Activated CD4-positive, alpha-beta T cell treated with anti-CD3 and anti-CD28 coated beads, Interleukin-2, amount 10 ng/mL, durations not matched to agents 7 days and 5 days (primary cell): ENCODE data around the gene KRTAP12-2. TPM values are rescaled to one million over a fixed set of nuclear protein-coding genes. Genes with fewer than 3 reads are reported as not detected.
"Not testable (repeated sequence)": the region's sequence is repeated elsewhere in the genome, so short reads cannot be mapped to it uniquely, and the experiment has no call there.

ENCODE experiments used
- CTCF ChIA-PET: fragments of 350-600 bp; sonication (Branson Sonifier 250); formaldehyde crosslinking; loops from one replicate; lab custom pipeline; 2021; ENCODE audit warnings: antibody characterized with exemption; lab: Charles Lee
- POLR2A ChIA-PET: fragments of 350-600 bp; sonication (Branson Sonifier 250); formaldehyde crosslinking; loops from one replicate; lab custom pipeline; 2021; ENCODE audit warnings: antibody characterized with exemption; lab: Charles Lee
- DNase-seq: peaks from one replicate; pipeline ENCODE4 v3.0.0-alpha.2; 2020
- H3K27ac Mint-ChIP-seq: one replicate; pipeline ENCODE4 v1.8.0; 2021; ENCODE audit warnings: mild to moderate bottlenecking, moderate library complexity, mixed read lengths
- H3K27me3 Mint-ChIP-seq: one replicate; pipeline ENCODE4 v1.8.0; 2021; ENCODE audit warnings: mixed read lengths
- H3K36me3 Mint-ChIP-seq: one replicate; pipeline ENCODE4 v1.8.0; 2021; ENCODE audit warnings: low read depth, mixed read lengths
- H3K4me1 Mint-ChIP-seq: one replicate; pipeline ENCODE4 v1.8.0; 2021; ENCODE audit warnings: mixed read lengths
- H3K4me3 Mint-ChIP-seq: one replicate; pipeline ENCODE4 v1.8.0; 2021; ENCODE audit warnings: mild to moderate bottlenecking, moderate library complexity, mixed read lengths
- H3K9me3 Mint-ChIP-seq: one replicate; pipeline ENCODE4 v1.8.0; 2021; ENCODE audit warnings: mixed read lengths
- total RNA-seq, 2 experiments: library from RNA; stranded (reverse); gene quantifications; one replicate each; pipeline ENCODE4 v1.2.3, GENCODE V29; 2021

KRTAP12-2 gene
- total RNA-seq, 2 experiments from 2014 or later: not detected

GRCh38 chr21:44661567-44661966, 5.2 kb downstream of the KRTAP12-2 start:
- Mint-ChIP-seq H3K36me3 (peaks cover 41% of the 10 kb centered on the region), H3K27me3 (peaks cover 11% of the 10 kb centered on the region), H3K4me1 (peaks cover 35% of the 10 kb centered on the region), H3K9me3 (peaks cover 47% of the 10 kb centered on the region)
- H3K27ac Mint-ChIP-seq, DNase-seq, POLR2A ChIA-PET, CTCF ChIA-PET, H3K4me3 Mint-ChIP-seq: not testable (repeated sequence)

GRCh38 chr21:44658913-44659595, 7.7 kb downstream of the KRTAP12-2 start:
- peaks cover 54% of the 10 kb centered on the region for H3K4me1 Mint-ChIP-seq
- H3K4me3 Mint-ChIP-seq: no peak overlapping the region
- POLR2A ChIA-PET: no interaction called here
- H3K27me3 Mint-ChIP-seq: peaks cover 8% of the 10 kb centered on the region
- H3K27ac Mint-ChIP-seq: peak overlapping the region; percentile 99
- peak; percentile 26 for DNase-seq
- H3K36me3 Mint-ChIP-seq: peaks cover 58% of the 10 kb centered on the region
- CTCF ChIA-PET: no interaction called here
- peaks cover 58% of the 10 kb centered on the region for H3K9me3 Mint-ChIP-seq

GRCh38 chr21:44658541-44658910, 8.2 kb downstream of the KRTAP12-2 start:
- Mint-ChIP-seq H3K4me1 (peaks cover 59% of the 10 kb centered on the region), H3K36me3 (peaks cover 63% of the 10 kb centered on the region), H3K4me3 (no peak overlapping the region), H3K27me3 (peaks cover 8% of the 10 kb centered on the region), H3K9me3 (peaks cover 64% of the 10 kb centered on the region), H3K27ac (peak overlapping the region; percentile 99)
- ChIA-PET CTCF (no interaction called here), POLR2A (no interaction called here)
- DNase-seq: no peak

GRCh38 chr21:44657635-44658540, 8.8 kb downstream of the KRTAP12-2 start, which contains the start of gene KRTAP12-3:
Gene KRTAP12-3 (plus strand): TSS chr21:44657932. CDS start chr21:44657980, 48 bp downstream.
- peak; percentile 61 for DNase-seq
- POLR2A ChIA-PET: no interaction called here
- Mint-ChIP-seq H3K4me3 (peak within 1 kb of the TSS; percentile 55), H3K4me1 (peaks cover 61% of the 10 kb centered on the region), H3K27ac (peak within 1 kb of the TSS; percentile 99), H3K27me3 (peaks cover 8% of the 10 kb centered on the region), H3K9me3 (peaks cover 67% of the 10 kb centered on the region), H3K36me3 (peaks cover 66% of the 10 kb centered on the region)
- CTCF ChIA-PET: interaction anchor here (0.7 kb wide), 2 partner anchors 10 to 32 kb away, joined by 3 read pairs; no protein-coding TSS in a partner anchor

GRCh38 chr21:44656868-44657267, 9.9 kb downstream of the KRTAP12-2 start:
- CTCF ChIA-PET: no interaction called here
- H3K4me1 Mint-ChIP-seq: peaks cover 61% of the 10 kb centered on the region
- no peak for DNase-seq
- peaks cover 4% of the 10 kb centered on the region for H3K27me3 Mint-ChIP-seq
- peaks cover 67% of the 10 kb centered on the region for H3K9me3 Mint-ChIP-seq
- H3K36me3 Mint-ChIP-seq: peaks cover 66% of the 10 kb centered on the region
- H3K4me3 Mint-ChIP-seq: peak overlapping the region; percentile 55
- H3K27ac Mint-ChIP-seq: peak overlapping the region; percentile 99
- POLR2A ChIA-PET: no interaction called here

- Mint-ChIP-seq H3K27ac (peak within 1 kb of the TSS; percentile 78), H3K36me3 (peaks cover 57% of the 10 kb centered on the region), H3K4me3 (no peak within 1 kb of the TSS), H3K27me3 (no peaks in the 10 kb centered on the region), H3K4me1 (peaks cover 56% of the 10 kb centered on the region), H3K9me3 (peaks cover 53% of the 10 kb centered on the region)
- CTCF ChIA-PET: interaction anchor here (1.1 to 1.8 kb wide), 4 partner anchors 8 to 36 kb away, joined by 3 to 5 read pairs (median 4); partner anchors contain the start of gene KRTAP10-11
- POLR2A ChIA-PET: no interaction called here
- DNase-seq: no peak
These were observed 12.1 kb downstream of the KRTAP12-2 start, which contains the start of gene KRTAP12-4 for GRCh38 chr21:44654576-44655175. Gene KRTAP12-4 (minus strand): TSS chr21:44654659. CDS start chr21:44654614, 45 bp downstream.

GRCh38 chr21:44653656-44654575, 12.8 kb downstream of the KRTAP12-2 start:
- ChIA-PET CTCF (interaction anchor here (0.5 to 1.8 kb wide), 3 partner anchors 7 to 25 kb away, joined by 3 to 5 read pairs (median 3); partner anchors contain the start of gene KRTAP10-11), POLR2A (no interaction called here)
- no peak overlapping the region for H3K4me3 Mint-ChIP-seq
- no peaks in the 10 kb centered on the region for H3K27me3 Mint-ChIP-seq
- peaks cover 49% of the 10 kb centered on the region for H3K4me1 Mint-ChIP-seq
- H3K27ac Mint-ChIP-seq: peak overlapping the region; percentile 78
- peaks cover 50% of the 10 kb centered on the region for H3K36me3 Mint-ChIP-seq
- peaks cover 49% of the 10 kb centered on the region for H3K9me3 Mint-ChIP-seq
- peak; percentile 15 for DNase-seq

- Mint-ChIP-seq H3K36me3 (peaks cover 42% of the 10 kb centered on the region), H3K27ac (peak overlapping the region; percentile 36), H3K4me1 (peaks cover 41% of the 10 kb centered on the region), H3K4me3 (no peak overlapping the region), H3K27me3 (no peaks in the 10 kb centered on the region), H3K9me3 (peaks cover 41% of the 10 kb centered on the region)
- DNase-seq: no peak
- POLR2A ChIA-PET: no interaction called here
- CTCF ChIA-PET: no interaction called here
These were observed 13.6 kb downstream of the KRTAP12-2 start for GRCh38 chr21:44653123-44653522.

GRCh38 chr21:44650973-44651675, 15.6 kb downstream of the KRTAP12-2 start:
- peaks cover 22% of the 10 kb centered on the region for H3K36me3 Mint-ChIP-seq
- POLR2A ChIA-PET: no interaction called here
- DNase-seq: no peak
- peaks cover 22% of the 10 kb centered on the region for H3K9me3 Mint-ChIP-seq
- CTCF ChIA-PET: no interaction called here
- H3K27ac Mint-ChIP-seq: no peak overlapping the region
- peaks cover 21% of the 10 kb centered on the region for H3K4me1 Mint-ChIP-seq
- no peak overlapping the region for H3K4me3 Mint-ChIP-seq
- no peaks in the 10 kb centered on the region for H3K27me3 Mint-ChIP-seq

GRCh38 chr21:44650265-44650972, 16.3 kb downstream of the KRTAP12-2 start:
- ChIA-PET POLR2A (no interaction called here), CTCF (no interaction called here)
- DNase-seq: no peak
- no peak overlapping the region for H3K4me3 Mint-ChIP-seq
- peaks cover 18% of the 10 kb centered on the region for H3K9me3 Mint-ChIP-seq
- H3K4me1 Mint-ChIP-seq: peaks cover 16% of the 10 kb centered on the region
- H3K27ac Mint-ChIP-seq: no peak overlapping the region
- no peaks in the 10 kb centered on the region for H3K27me3 Mint-ChIP-seq
- H3K36me3 Mint-ChIP-seq: peaks cover 19% of the 10 kb centered on the region

GRCh38 chr21:44649521-44650100, 17.1 kb downstream of the KRTAP12-2 start:
- H3K27ac Mint-ChIP-seq: no peak overlapping the region
- POLR2A ChIA-PET: no interaction called here
- CTCF ChIA-PET: no interaction called here
- H3K4me3 Mint-ChIP-seq: no peak overlapping the region
- DNase-seq: no peak
- peaks cover 12% of the 10 kb centered on the region for H3K4me1 Mint-ChIP-seq
- peaks cover 19% of the 10 kb centered on the region for H3K9me3 Mint-ChIP-seq
- H3K36me3 Mint-ChIP-seq: peaks cover 18% of the 10 kb centered on the region
- H3K27me3 Mint-ChIP-seq: no peaks in the 10 kb centered on the region
